ENCODE results near the gene ERCC6L2.

GRCh38 chr9:95980262-95981125, 105.0 kb downstream of the ERCC6L2 start:
- TF ChIP-seq YY1 (IDR thresholded peaks at IDR 0.05; ENCODE audit: low read depth, low read length) = no peak
- TF ChIP-seq EP300 (IDR thresholded peaks at IDR 0.05; ENCODE audit: borderline replicate concordance in 1 of 2, low read depth in 2 of 2, low read length in 2 of 2) = no peak
- TF ChIP-seq KDM1A (IDR thresholded peaks at IDR 0.05; ENCODE audit: borderline replicate concordance, low read length) = no peak
- TF ChIP-seq JUND (IDR thresholded peaks at IDR 0.05; ENCODE audit: low read length) = no peak
- TF ChIP-seq RXRA (IDR thresholded peaks at IDR 0.05; ENCODE audit: insufficient read depth, low read depth, low read length) = no peak
- no peak for TF ChIP-seq TAF1 (IDR thresholded peaks at IDR 0.05; ENCODE audit: low read depth, low read length)
- TF ChIP-seq RAD21 (IDR thresholded peaks at IDR 0.05 in 1 of 2, conservative IDR thresholded peaks at IDR 0.05 in 1 of 2; ENCODE audit: low read depth in 2 of 2, low read length in 2 of 2) = no peak
- TF ChIP-seq TBP (IDR thresholded peaks at IDR 0.05; ENCODE audit: low read depth, low read length) = no peak
- TF ChIP-seq POLR2AphosphoS5 (IDR thresholded peaks at IDR 0.05; ENCODE audit: low read depth, low read length) = no peak
